Erythroblast (primary cell): ENCODE measurements around the gene CDC42EP4.

Experiments
- DNase-seq, 2 experiments: peaks; one replicate each; lab custom pipeline; 2025; lab: John Stamatoyannopoulos, UW
- GATA1 ChIP-seq: IDR thresholded peaks from 2 replicates; pipeline ENCODE4 v1.6.1; 2011; ENCODE audit warnings: low read depth, mild to moderate bottlenecking, control low read depth, low read length, moderate library complexity
- POLR2A ChIP-seq: IDR thresholded peaks from 2 replicates; pipeline ENCODE4 v1.6.1; 2011; ENCODE audit warnings: mild to moderate bottlenecking, low read length

Gene CDC42EP4

DNA sequence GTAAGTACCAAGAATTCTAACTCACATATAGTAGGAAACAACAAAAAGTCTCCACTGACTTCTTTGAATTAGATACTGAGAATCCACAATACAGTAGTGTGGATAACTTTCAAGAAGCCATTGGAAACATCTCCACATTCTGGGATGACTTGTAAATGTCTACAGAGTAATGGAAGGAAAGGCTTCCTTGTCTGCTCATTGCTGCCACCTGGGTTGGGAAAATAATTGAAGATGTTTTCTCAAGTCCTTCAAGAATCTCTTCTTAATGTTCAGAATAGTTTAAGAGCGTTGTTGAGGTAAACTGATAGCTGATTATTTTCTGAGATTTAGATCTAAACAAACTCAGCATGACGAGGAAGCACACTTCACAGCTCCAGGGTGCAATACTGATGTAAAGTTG, 64.1 kb downstream of the CDC42EP4 start:
- TF ChIP-seq POLR2A (no peak), GATA1 (no peak)
- peak in 1 of 2 experiments; percentile 50 for DNase-seq

DNA sequence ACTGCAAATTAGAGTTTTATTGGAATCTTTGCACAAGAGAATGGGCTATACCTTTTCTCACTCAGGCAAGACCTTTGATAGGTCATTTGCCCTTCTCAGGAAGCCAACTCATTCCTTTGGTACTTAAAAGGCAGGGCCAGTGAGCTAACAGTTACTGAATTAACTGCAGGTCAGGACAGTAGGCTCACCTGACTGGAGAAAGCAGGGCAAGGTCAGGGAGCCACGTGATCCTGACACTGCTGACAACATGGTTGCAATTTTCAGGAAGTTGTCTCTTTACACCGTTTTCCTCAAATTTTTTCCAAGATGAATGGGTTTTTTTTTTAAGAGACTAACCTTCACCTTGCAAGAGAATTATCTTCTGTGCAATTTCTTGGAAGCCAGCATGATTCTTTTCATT, 71.2 kb downstream of the CDC42EP4 start:
- DNase-seq = no peak
- TF ChIP-seq POLR2A (no peak), GATA1 (no peak)

DNA sequence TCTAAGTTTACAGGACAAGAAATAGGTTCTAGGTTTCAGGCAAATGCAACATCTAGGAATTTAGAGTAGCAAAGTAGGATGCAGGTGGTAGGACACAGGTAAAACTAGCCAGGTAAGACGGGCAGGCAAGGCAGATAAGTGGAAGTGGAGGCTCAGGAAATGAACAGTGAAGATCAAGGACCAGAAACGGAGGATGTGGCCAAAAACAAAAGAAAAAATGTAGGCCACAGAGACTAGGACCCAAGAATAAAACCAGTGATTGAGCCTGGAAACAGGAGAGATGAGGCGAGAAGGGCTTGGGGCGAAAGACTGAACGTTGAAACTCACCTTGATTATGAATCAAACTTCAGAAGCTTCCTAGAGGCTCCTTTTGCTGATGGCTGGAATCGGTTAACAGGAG, 74.1 kb downstream of the CDC42EP4 start:
- TF ChIP-seq GATA1 (no peak), POLR2A (no peak)
- DNase-seq = no peak

DNA sequence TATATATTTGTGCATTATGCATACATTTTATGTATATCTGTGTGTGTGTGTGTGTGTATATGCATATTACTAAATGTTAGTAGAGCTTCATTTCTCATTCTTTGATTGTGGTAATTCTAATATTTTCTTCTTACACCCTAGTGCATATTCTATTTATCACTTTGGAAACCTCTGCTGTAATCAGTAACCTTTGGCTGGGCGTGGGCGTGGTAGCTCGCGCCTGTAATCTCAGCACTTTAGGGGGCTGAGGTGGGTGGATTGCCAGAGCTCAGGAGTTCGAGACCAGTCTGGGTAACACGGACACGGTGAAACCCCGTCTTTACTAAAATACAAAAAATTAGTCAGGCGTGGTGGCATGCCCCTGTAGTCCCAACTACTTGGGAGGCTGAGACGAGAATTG, 77.1 kb downstream of the CDC42EP4 start:
- TF ChIP-seq POLR2A (no peak), GATA1 (no peak)
- peak in 1 of 2 experiments; percentile 19 for DNase-seq
